HCT116 (cell line): Measurements from ENCODE around the gene INPP5F.

ENCODE experiments used
- EZH2 ChIP-seq: fragments of 200-600 bp; sonication (generic); IDR thresholded peaks from 2 replicates; pipeline ENCODE4 v1.6.1; 2017; ENCODE audit warnings: antibody characterized with exemption, mixed run types
- EZH2phosphoT487 ChIP-seq: fragments of 200-600 bp; IDR thresholded peaks from 2 replicates; pipeline ENCODE4 v1.6.1; 2018; ENCODE audit warnings: antibody characterized with exemption, borderline replicate concordance
- POLR2A ChIP-seq: IDR thresholded peaks from 2 replicates; pipeline ENCODE4 v1.7.0; 2011; ENCODE audit warnings: borderline replicate concordance; ENCODE audit not compliant: insufficient read depth, insufficient read length; ENCODE audit errors: extremely low read depth
- TF ChIP-seq, protein P1 (sequence below), 3 experiments: fragments of 200-600 bp in 1 of 3; sonication (generic) in 1 of 3; IDR thresholded peaks in 2 of 3; conservative IDR thresholded peaks in 1 of 3; 2 replicates each; pipeline ENCODE4 v1.5.1; 2012 to 2017; ENCODE audit warnings: low read depth in 2 of 3, low read length in 2 of 3, antibody characterized with exemption in 1 of 3, borderline replicate concordance in 1 of 3, control low read depth in 1 of 3, mild to moderate bottlenecking in 1 of 3, mixed read lengths in 1 of 3, mixed run types in 1 of 3, moderate library complexity in 1 of 3; ENCODE audit not compliant: insufficient read depth in 1 of 3

DNA sequence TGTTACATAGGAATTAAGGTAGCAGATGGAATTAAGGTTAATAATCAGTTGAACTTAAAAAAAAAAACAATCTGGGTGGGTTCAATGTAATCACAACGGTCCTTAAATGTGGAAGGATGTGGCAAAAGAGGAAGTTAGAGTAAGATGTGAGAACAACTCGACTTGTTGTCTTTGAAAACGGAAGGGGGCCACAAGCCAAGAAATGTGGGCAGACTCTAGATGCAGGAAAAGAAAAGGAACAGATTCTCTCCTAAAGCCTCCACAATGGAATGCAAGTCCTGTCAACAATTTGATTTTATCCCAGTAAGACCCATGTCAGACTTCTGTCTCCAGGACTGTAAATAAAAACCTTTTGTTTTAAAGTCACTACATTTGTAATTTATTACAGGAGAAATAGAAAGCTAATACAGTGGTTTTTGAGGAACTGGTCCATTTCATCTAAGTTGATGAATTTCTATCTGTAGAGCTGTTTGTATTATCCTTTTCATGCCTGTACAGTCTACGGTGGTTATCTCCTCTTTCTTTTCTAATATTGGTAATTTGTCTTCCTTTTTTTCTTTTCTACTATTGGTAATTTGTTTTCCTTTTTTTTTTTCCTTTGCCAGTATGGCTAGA lies 138.2 kb downstream of the INPP5F start:
- TF ChIP-seq EZH2 (no peak), EZH2phosphoT487 (no peak), POLR2A (no peak)
- TF ChIP-seq, protein P1, sequence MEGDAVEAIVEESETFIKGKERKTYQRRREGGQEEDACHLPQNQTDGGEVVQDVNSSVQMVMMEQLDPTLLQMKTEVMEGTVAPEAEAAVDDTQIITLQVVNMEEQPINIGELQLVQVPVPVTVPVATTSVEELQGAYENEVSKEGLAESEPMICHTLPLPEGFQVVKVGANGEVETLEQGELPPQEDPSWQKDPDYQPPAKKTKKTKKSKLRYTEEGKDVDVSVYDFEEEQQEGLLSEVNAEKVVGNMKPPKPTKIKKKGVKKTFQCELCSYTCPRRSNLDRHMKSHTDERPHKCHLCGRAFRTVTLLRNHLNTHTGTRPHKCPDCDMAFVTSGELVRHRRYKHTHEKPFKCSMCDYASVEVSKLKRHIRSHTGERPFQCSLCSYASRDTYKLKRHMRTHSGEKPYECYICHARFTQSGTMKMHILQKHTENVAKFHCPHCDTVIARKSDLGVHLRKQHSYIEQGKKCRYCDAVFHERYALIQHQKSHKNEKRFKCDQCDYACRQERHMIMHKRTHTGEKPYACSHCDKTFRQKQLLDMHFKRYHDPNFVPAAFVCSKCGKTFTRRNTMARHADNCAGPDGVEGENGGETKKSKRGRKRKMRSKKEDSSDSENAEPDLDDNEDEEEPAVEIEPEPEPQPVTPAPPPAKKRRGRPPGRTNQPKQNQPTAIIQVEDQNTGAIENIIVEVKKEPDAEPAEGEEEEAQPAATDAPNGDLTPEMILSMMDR (IDR thresholded peaks at IDR 0.05 in 2 of 3, conservative IDR thresholded peaks at IDR 0.05 in 1 of 3; ENCODE audit: borderline replicate concordance in 1 of 3, insufficient read depth in 1 of 3, low read depth in 2 of 3, low read length in 2 of 3): no peak
